HG03457 (cell line): ENCODE measurements around the gene GJA1.
"Not testable (repeated sequence)": the region's sequence is repeated elsewhere in the genome, so short reads cannot be mapped to it uniquely, and the experiment has no call there.

ENCODE experiments used
- ATAC-seq: cut with Tn5 transposase; IDR thresholded peaks from one replicate; pipeline ENCODE4 v1.9.1; 2021; ENCODE audit warnings: moderate number of reproducible peaks; ENCODE audit not compliant: unreplicated experiment

The GJA1 gene

DNA sequence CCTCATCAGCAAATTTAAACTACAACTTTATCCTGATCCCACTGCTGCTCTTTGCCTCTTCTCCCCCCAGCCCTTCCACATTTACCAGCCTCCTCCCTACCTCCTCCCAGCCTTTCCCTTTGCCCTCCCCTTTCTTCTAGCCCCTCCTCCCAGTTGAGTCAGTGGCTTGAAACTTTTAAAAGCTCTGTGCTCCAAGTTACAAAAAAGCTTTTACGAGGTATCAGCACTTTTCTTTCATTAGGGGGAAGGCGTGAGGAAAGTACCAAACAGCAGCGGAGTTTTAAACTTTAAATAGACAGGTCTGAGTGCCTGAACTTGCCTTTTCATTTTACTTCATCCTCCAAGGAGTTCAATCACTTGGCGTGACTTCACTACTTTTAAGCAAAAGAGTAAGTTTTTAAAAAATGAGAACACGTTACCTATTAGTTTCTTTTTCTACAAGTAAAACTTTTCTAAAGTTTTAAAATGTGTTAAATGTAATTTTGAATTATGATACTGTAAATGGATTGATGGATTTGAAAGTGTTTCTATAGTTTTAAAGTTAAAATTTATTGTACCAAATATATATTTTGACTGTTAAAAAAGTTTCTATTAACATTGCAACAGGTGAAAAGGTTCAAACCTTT is at the start of gene GJA1:
GJA1 (plus strand) TSS at position 203 of the 626 bp plus-strand sequence. CDS start 11,202 bp downstream, outside the sequence.
- ATAC-seq = no peak

DNA sequence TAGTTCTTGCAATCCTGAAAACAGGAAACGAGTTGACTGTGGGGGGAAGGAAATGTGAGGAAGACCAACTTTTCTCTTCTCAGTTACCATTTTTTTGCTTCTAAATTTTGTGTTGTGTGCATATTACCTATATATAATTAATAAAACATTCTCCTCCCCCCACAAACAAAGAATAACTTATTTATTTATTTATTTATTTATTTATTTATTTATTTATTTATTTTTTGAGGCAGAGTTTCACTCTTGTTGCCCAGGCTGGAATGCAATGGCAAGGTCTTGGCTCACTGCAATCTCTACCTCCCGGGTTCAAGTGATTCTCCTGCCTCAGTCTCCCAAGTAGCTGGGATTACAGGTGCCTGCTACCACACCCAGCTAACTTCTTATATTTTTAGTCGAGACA is 48.9 kb upstream of the GJA1 start:
- ATAC-seq = not testable (repeated sequence)

DNA sequence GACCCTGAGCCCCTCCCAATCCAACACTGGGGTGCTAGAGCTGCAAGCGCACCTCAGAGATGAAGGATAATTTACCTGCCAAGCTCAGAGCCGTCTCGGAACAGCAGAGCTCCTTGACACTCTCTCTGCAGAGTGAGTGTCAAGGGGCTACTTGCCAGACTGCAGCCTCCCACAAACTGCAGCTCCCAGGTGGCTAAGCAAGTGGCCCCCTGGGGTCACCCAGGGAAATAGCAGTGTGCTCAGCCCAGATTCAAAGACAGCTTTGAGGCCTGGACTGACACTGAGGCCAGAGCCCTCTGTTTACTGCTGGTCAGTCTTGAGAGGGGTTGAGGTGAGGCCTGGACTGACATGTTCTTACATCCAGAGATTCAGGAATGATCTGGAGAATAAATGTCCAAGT is 46.0 kb upstream of the GJA1 start:
- no peak for ATAC-seq

GRCh38 chr6:121393731-121394505 is 41.5 kb upstream of the GJA1 start:
- ATAC-seq = no peak

GRCh38 chr6:121395736-121396135 is 39.7 kb upstream of the GJA1 start:
- ATAC-seq = no peak

GRCh38 chr6:121397188-121397587 is 38.3 kb upstream of the GJA1 start:
- ATAC-seq = not testable (repeated sequence)

DNA sequence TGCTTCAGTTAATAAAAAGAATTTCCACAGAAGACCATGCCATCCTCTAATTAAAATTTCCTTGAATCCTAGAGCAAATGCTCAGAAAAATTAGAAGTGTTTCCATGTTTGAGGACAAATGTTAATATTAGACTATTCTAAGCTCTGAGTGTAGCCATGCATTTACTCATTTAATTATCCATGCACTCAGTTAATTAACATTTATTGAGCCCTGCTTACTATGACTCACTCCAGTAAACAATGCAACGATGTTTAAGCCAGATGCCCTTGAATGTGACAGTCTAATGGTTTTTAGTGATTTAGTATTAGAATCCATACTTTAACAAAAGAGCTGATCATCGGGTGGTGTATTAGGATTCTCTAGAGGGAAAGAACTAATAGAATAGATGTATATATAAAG is 37.3 kb upstream of the GJA1 start:
- ATAC-seq = no peak

GRCh38 chr6:121399966-121400365 is 35.5 kb upstream of the GJA1 start:
- no peak for ATAC-seq

DNA sequence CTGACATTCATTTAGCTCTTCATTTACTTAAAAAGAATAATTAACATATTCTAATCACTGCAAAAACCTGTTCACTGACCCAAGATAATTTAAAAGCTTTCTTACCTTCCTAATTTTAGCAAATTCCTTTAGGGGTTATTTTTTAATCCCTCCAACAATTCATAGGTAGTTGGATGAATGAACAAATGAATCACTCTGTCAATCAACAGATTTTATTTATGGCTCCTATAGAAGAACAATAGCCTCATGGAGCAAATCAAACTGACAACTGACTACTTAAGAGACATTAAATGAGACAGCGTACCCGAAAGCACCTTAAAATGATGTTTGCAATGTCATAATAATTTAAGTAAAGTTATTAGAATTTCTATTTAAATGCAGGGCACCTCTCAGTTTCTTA is 31.5 kb upstream of the GJA1 start:
- no peak for ATAC-seq

- no peak for ATAC-seq
Measured at GRCh38 chr6:121405306-121405705, 30.1 kb upstream of the GJA1 start.

- ATAC-seq = no peak
Measured at GRCh38 chr6:121408321-121408720, 27.1 kb upstream of the GJA1 start.

- ATAC-seq = no peak
Measured at GRCh38 chr6:121413879-121414278, 21.6 kb upstream of the GJA1 start.

DNA sequence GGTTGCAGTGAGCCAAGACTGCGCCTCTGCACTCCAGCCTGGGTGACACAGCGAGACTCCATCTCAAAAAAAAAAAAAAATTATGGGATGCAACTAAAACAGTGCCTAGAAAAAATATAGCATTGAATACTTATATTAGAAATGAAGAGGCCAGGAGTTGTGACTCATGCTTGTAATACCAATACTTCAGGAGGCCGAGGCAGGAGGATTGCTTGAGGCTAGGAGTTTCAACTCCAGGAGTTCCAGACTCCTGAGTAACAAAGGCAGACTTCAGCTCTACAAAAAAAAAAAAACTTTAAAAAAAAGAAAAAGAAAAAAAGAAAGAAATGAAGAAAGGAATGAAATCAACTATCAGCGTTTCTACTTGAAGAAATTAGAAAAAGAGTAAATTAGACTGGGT is 17.1 kb upstream of the GJA1 start:
- no peak for ATAC-seq

DNA sequence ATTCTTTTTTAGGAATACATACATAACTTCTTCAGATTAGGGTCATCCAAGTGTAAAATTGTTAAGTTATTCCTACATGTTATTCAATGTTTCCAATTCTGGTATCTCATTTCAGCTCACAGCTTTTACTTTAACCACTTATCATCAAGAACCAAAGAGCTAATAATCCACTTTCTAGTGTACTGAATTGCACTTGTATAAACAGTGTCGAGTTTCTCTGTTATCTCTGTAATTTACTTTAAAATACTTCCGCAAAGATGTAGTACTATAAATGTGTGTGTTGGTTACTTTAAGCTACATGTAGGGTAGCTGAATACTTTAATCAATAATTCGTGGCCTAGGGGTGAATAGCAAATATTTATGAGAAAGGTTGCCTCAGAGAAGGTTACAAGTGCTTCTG is 8.8 kb upstream of the GJA1 start:
- no peak for ATAC-seq

GRCh38 chr6:121428872-121429756 is 6.3 kb upstream of the GJA1 start:
- no peak for ATAC-seq

- no peak for ATAC-seq
Measured at GRCh38 chr6:121430514-121431460, 4.7 kb upstream of the GJA1 start.

GRCh38 chr6:121431776-121432175 is 3.7 kb upstream of the GJA1 start:
- not testable (repeated sequence) for ATAC-seq

- no peak for ATAC-seq
Measured at GRCh38 chr6:121434037-121434770, 1.2 kb upstream of the GJA1 start.

DNA sequence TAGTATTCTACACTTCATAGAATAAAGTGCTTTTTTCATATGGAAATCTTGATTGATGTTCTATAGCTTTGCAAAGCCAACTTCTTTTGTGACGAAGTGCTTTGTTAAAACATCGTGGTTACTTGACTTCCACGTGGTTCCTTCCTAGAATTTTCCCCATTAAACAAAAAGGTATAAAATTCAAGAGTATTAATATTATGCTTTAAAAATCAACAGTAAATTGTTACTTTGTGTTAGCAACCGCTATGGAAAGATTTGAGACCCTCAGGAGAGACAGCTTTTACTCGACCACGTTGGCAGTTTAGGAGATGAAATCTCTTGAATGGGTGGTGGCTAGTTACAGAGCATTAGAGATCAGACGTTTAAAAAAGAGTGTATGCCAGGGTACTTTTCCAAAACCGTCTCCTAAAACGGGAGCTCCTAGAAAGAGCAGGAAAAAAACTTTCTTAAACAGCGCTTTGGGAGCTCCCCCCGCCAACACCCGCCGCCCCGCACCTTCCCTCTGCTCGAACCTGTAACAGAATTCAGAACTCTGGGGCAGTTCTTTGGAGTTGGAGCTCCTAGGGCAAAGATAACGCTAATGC is 920 bp downstream of the GJA1 start:
- ATAC-seq = no peak
